ENCODE data around the gene SMYD3.
"Not testable (repeated sequence)": the region's sequence is repeated elsewhere in the genome, so short reads cannot be mapped to it uniquely, and the experiment has no call there.

SMYD3 gene

DNA sequence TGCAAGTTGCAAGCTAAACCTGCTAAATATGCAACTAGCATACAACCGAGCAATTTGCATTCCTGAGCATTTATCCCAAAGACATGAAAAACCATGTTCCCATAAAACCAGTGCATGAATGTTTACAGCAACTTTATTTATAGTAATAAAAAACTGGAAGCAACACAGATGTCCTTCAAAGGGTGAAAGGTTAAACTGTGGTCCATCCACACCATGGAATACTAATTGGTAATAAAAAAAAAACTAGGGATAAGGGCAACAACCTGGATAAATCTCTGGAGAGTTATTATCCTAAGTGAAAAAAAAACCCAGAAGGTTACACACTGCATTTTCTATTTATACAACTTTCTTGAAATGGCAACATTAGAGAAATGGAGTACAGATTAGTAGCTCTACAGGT lies 474.1 kb downstream of the SMYD3 start:
- no peak overlapping the region for H3K9ac ChIP-seq
- no peaks in the 10 kb centered on the region for H3K79me2 ChIP-seq (ENCODE audit: insufficient read depth, low read depth)
- H3K4me2 ChIP-seq = no peak overlapping the region
- H3K27ac ChIP-seq = no peak overlapping the region
- H3K4me1 ChIP-seq (ENCODE audit: low read depth, poor library complexity, severe bottlenecking) = no peaks in the 10 kb centered on the region
- H2AFZ ChIP-seq (ENCODE audit: low read depth) = no peak overlapping the region
- H3K4me3 ChIP-seq (IDR thresholded peaks at IDR 0.05; ENCODE audit: insufficient read depth, low read depth, low read length) = no peak overlapping the region
- H4K20me1 ChIP-seq (ENCODE audit: insufficient read depth) = no peaks in the 10 kb centered on the region
- no peaks in the 10 kb centered on the region for H3K27me3 ChIP-seq (ENCODE audit: insufficient read depth, low read depth)
- TF ChIP-seq, protein P1, sequence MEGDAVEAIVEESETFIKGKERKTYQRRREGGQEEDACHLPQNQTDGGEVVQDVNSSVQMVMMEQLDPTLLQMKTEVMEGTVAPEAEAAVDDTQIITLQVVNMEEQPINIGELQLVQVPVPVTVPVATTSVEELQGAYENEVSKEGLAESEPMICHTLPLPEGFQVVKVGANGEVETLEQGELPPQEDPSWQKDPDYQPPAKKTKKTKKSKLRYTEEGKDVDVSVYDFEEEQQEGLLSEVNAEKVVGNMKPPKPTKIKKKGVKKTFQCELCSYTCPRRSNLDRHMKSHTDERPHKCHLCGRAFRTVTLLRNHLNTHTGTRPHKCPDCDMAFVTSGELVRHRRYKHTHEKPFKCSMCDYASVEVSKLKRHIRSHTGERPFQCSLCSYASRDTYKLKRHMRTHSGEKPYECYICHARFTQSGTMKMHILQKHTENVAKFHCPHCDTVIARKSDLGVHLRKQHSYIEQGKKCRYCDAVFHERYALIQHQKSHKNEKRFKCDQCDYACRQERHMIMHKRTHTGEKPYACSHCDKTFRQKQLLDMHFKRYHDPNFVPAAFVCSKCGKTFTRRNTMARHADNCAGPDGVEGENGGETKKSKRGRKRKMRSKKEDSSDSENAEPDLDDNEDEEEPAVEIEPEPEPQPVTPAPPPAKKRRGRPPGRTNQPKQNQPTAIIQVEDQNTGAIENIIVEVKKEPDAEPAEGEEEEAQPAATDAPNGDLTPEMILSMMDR (conservative IDR thresholded peaks at IDR 0.05; ENCODE audit: low read depth, low read length) = no peak
- no peaks in the 10 kb centered on the region for H3K36me3 ChIP-seq (ENCODE audit: insufficient read depth)

DNA sequence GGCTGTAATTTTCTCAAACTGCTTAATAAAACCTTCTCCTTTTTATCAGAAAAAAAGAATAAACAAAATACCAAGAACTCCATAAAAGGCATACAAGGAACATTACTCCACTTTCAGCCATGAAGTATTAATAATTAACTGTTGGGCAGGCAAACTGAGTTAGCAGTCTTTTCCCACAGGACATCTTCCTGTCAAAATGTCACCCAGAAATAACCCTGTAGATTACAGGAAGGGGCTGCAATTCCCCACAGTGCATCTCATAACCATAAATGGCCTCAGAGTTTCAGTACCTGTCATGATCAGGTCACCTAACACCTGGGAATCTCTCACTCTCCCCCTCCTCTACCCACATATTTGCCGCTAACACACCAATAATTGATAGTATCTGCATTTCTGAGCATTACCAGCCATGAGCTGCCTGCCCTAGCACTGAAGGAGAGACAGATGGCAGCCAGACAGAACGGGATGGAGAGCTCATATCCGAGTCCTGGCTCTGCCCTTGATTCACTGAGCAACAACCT lies 475.0 kb downstream of the SMYD3 start:
- H2AFZ ChIP-seq (ENCODE audit: low read depth) = no peak overlapping the region
- TF ChIP-seq, protein P1 (conservative IDR thresholded peaks at IDR 0.05; ENCODE audit: low read depth, low read length) = no peak

DNA sequence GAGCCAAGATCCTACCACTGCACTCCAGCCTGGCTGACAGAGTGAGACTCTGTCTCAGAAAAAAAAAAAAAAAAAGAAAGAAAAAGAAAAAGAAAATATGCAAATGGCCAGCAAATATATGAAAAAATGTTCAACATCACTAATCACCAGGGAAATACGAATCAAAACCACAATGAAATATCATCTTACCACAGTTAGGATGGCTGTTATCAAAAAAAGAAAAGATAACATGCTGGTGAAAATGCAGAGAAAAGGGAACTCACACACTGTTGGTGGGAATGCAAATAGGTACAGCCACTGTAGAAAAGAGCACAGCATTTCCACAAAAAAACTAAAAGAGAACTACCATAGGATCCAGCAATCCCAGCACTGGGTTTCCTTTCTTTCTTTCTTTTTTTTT lies 477.5 kb downstream of the SMYD3 start:
- H3K79me2 ChIP-seq (ENCODE audit: insufficient read depth, low read depth) = no peaks in the 10 kb centered on the region
- H3K36me3 ChIP-seq (ENCODE audit: insufficient read depth) = no peaks in the 10 kb centered on the region
- TF ChIP-seq, protein P1 (conservative IDR thresholded peaks at IDR 0.05; ENCODE audit: low read depth, low read length) = no peak
- no peak overlapping the region for H2AFZ ChIP-seq (ENCODE audit: low read depth)
- H3K4me2 ChIP-seq = no peak overlapping the region
- no peak overlapping the region for H3K27ac ChIP-seq
- no peaks in the 10 kb centered on the region for H3K4me1 ChIP-seq (ENCODE audit: low read depth, poor library complexity, severe bottlenecking)
- no peaks in the 10 kb centered on the region for H4K20me1 ChIP-seq (ENCODE audit: insufficient read depth)
- no peak overlapping the region for H3K9ac ChIP-seq
- H3K4me3 ChIP-seq (IDR thresholded peaks at IDR 0.05; ENCODE audit: insufficient read depth, low read depth, low read length) = no peak overlapping the region
- no peaks in the 10 kb centered on the region for H3K27me3 ChIP-seq (ENCODE audit: insufficient read depth, low read depth)

More for the DNA sequence above, 475.0 kb downstream of the SMYD3 start:
- no peak overlapping the region for H3K9ac ChIP-seq
- H3K4me3 ChIP-seq (IDR thresholded peaks at IDR 0.05; ENCODE audit: insufficient read depth, low read depth, low read length) = no peak overlapping the region
- no peak overlapping the region for H3K27ac ChIP-seq
- H3K79me2 ChIP-seq (ENCODE audit: insufficient read depth, low read depth) = no peaks in the 10 kb centered on the region
- H3K27me3 ChIP-seq (ENCODE audit: insufficient read depth, low read depth) = no peaks in the 10 kb centered on the region
- H4K20me1 ChIP-seq (ENCODE audit: insufficient read depth) = no peaks in the 10 kb centered on the region
- no peak overlapping the region for H3K4me2 ChIP-seq
- no peaks in the 10 kb centered on the region for H3K4me1 ChIP-seq (ENCODE audit: low read depth, poor library complexity, severe bottlenecking)
- H3K36me3 ChIP-seq (ENCODE audit: insufficient read depth) = no peaks in the 10 kb centered on the region

DNA sequence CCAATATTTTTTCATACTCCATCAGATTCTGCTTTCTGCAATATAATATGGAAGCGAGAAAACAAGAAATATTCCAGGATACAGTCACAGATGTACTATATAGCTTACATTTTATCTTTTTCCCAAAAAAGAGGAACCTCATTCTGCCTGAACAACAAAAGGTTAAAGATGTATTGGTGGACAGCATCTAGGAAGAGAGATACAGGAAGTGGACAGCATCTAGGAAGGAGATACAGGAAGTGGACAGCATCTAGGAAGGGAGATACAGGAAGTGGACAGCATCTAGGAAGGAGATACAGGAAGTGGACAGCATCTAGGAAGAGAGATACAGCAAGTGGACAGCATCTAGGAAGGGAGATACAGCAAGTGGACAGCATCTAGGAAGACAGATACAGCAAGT lies 483.0 kb downstream of the SMYD3 start:
- H3K27me3 ChIP-seq (ENCODE audit: insufficient read depth, low read depth); H2AFZ ChIP-seq (ENCODE audit: low read depth); H3K36me3 ChIP-seq (ENCODE audit: insufficient read depth); H3K9ac ChIP-seq; H3K4me3 ChIP-seq (IDR thresholded peaks at IDR 0.05; ENCODE audit: insufficient read depth, low read depth, low read length); H3K4me1 ChIP-seq (ENCODE audit: low read depth, poor library complexity, severe bottlenecking); H3K79me2 ChIP-seq (ENCODE audit: insufficient read depth, low read depth); H4K20me1 ChIP-seq (ENCODE audit: insufficient read depth); H3K27ac ChIP-seq; H3K4me2 ChIP-seq: not testable (repeated sequence)

DNA sequence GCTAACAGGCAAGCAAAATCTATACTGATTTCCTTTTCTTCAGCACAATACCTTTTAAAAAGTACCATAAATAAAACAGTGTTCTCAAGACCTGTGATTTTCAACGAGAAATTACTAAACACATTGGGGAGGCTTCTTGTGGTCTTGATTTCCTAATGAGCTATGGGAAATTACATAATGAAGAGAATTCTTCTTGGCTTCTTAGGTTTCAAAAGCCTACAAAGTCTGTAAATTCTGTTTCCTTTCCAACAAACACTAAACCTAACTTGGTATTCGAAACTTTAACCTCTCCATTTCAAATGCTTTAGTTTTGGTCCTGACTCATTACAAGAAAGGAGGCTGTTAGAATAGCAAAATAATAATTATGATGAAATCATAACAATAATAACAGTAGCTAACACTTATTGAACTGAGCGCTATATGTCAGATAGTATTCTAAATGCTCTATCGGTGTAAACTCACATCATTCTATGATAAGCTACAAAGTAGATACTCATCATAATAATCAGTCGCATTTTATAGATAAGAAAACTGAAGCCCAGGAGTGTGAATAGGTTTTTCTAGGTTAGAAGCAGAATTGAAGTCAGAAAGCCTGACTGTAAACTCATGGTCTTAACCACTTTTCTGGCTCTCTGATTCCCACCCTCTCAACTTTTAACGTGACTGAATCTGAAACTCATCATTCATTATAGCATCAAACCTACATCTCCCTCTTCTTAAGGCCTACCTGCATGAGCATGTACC lies 486.7 kb downstream of the SMYD3 start:
- H3K79me2 ChIP-seq (ENCODE audit: insufficient read depth, low read depth) = no peaks in the 10 kb centered on the region
- no peak overlapping the region for H2AFZ ChIP-seq (ENCODE audit: low read depth)
- no peak overlapping the region for H3K27ac ChIP-seq
- no peak overlapping the region for H3K4me2 ChIP-seq
- H3K4me3 ChIP-seq (IDR thresholded peaks at IDR 0.05; ENCODE audit: insufficient read depth, low read depth, low read length) = no peak overlapping the region
- no peaks in the 10 kb centered on the region for H3K36me3 ChIP-seq (ENCODE audit: insufficient read depth)
- H3K27me3 ChIP-seq (ENCODE audit: insufficient read depth, low read depth) = no peaks in the 10 kb centered on the region
- no peaks in the 10 kb centered on the region for H4K20me1 ChIP-seq (ENCODE audit: insufficient read depth)
- TF ChIP-seq, protein P1 (conservative IDR thresholded peaks at IDR 0.05; ENCODE audit: low read depth, low read length) = no peak
- no peak overlapping the region for H3K9ac ChIP-seq
- no peaks in the 10 kb centered on the region for H3K4me1 ChIP-seq (ENCODE audit: low read depth, poor library complexity, severe bottlenecking)
